Testis (tissue), 3 donors: ENCODE data around the gene ERICH3. TPM values are rescaled to one million over a fixed set of nuclear protein-coding genes. Genes with fewer than 3 reads are reported as not detected.
"Not testable (repeated sequence)": the region's sequence is repeated elsewhere in the genome, so short reads cannot be mapped to it uniquely, and the experiment has no call there.

ENCODE experiments used
- DNase-seq: peaks from one replicate; pipeline ENCODE4 v3.0.0-alpha.2; 2019
- H3K27ac ChIP-seq, 2 donors: fragments of 200-600 bp; sonication (generic); one replicate each; pipeline ENCODE4 v1.5.1; 2019
- H3K27me3 ChIP-seq: fragments of 200-600 bp; sonication (generic); one replicate; pipeline ENCODE4 v1.5.1; 2019
- H3K36me3 ChIP-seq: fragments of 200-600 bp; sonication (generic); one replicate; pipeline ENCODE4 v1.5.1; 2017; ENCODE audit warnings: low read depth; ENCODE audit errors: missing control alignments
- H3K4me1 ChIP-seq: fragments of 200-600 bp; sonication (generic); one replicate; pipeline ENCODE4 v1.5.1; 2019
- H3K4me3 ChIP-seq, 2 donors: fragments of 200-600 bp; sonication (generic); one replicate each; pipeline ENCODE4 v1.5.1; 2017 to 2019
- H3K9me3 ChIP-seq: fragments of 200-600 bp; sonication (generic); one replicate; pipeline ENCODE4 v1.5.1; 2017
- POLR2A ChIP-seq: fragments of 450-650 bp; IDR thresholded peaks from one replicate; pipeline ENCODE4 v1.6.1; 2017; ENCODE audit warnings: antibody characterized with exemption, mild to moderate bottlenecking, moderate library complexity
- WGBS, 2 donors: methylation state at CpG; one replicate each; pipeline ENCODE4 v1.1.5; 2018; 5-methylcytosine and 5-hydroxymethylcytosine counted together
- intact Hi-C: fragments of 100-400 bp; cut with DNase I; formaldehyde crosslinking; loops from one replicate; pipeline ENCODE4 v1.15.1; 2023; ENCODE audit warnings: low total_unique reads
- polyA plus RNA-seq: library from polyadenylated mRNA; stranded (reverse); fragments of 350-450 nt; fragmentation: Illumina TruSeq; extraction: RNeasy Lipid Tissue Mini Kit (QIAGEN cat#74804); gene quantifications from one replicate; pipeline ENCODE4 v1.2.3, GENCODE V29; 2014; ENCODE audit warnings: low read depth, low replicate concordance; ENCODE audit not compliant: insufficient read depth
- total RNA-seq, 2 donors: library from RNA; depleted of rRNA; stranded (reverse); fragments of >200 nt; gene quantifications; one replicate each; pipeline ENCODE4 v1.2.3, GENCODE V29; 2016
- TF ChIP-seq, protein P1 (sequence below), 3 experiments: fragments of 450-650 bp in 2 of 3; fragments of 200-600 bp in 1 of 3; sonication (generic) in 1 of 3; IDR thresholded peaks; one replicate each; pipeline ENCODE4 v1.5.1; 2016 to 2019; ENCODE audit warnings: antibody characterized with exemption in 3 of 3, mild to moderate bottlenecking in 2 of 3, moderate library complexity in 1 of 3

The ERICH3 gene
- total and polyA plus RNA-seq, 3 donors from 2014 or later: 19.5 to 78.8 (median 35.7) TPM

- no peak overlapping the region for H3K4me3 ChIP-seq
Observed at GRCh38 chr1:74674278-74675048, 871 bp upstream of the ERICH3 start.

GRCh38 chr1:74670866-74671265 lies 2.7 kb downstream of the ERICH3 start:
- H3K27me3 ChIP-seq, DNase-seq, H3K4me3 ChIP-seq, H3K9me3 ChIP-seq, H3K36me3 ChIP-seq, H3K27ac ChIP-seq, intact Hi-C loops, H3K4me1 ChIP-seq: not testable (repeated sequence)
- WGBS, 2 donors: 86 to 95% methylated on average over 3 of the region's 3 CpGs

More at GRCh38 chr1:74674278-74675048, 871 bp upstream of the ERICH3 start:
- 58 to 71% methylated on average over 6 of the region's 6 CpGs for WGBS, 2 donors
- intact Hi-C loops: no loop called here
- no peaks in the 10 kb centered on the region for H3K9me3 ChIP-seq
- peaks cover 9% of the 10 kb centered on the region for H3K4me1 ChIP-seq
- DNase-seq: no peak
- H3K36me3 ChIP-seq: no peaks in the 10 kb centered on the region
- no peak overlapping the region for H3K27ac ChIP-seq
- no peak for TF ChIP-seq POLR2A
- TF ChIP-seq, protein P1, sequence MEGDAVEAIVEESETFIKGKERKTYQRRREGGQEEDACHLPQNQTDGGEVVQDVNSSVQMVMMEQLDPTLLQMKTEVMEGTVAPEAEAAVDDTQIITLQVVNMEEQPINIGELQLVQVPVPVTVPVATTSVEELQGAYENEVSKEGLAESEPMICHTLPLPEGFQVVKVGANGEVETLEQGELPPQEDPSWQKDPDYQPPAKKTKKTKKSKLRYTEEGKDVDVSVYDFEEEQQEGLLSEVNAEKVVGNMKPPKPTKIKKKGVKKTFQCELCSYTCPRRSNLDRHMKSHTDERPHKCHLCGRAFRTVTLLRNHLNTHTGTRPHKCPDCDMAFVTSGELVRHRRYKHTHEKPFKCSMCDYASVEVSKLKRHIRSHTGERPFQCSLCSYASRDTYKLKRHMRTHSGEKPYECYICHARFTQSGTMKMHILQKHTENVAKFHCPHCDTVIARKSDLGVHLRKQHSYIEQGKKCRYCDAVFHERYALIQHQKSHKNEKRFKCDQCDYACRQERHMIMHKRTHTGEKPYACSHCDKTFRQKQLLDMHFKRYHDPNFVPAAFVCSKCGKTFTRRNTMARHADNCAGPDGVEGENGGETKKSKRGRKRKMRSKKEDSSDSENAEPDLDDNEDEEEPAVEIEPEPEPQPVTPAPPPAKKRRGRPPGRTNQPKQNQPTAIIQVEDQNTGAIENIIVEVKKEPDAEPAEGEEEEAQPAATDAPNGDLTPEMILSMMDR (IDR thresholded peaks at IDR 0.05): no peak
- no peaks in the 10 kb centered on the region for H3K27me3 ChIP-seq

GRCh38 chr1:74654708-74655107 lies 18.9 kb downstream of the ERICH3 start:
- no peaks in the 10 kb centered on the region for H3K27me3 ChIP-seq
- no peak for DNase-seq
- intact Hi-C loops: no loop called here
- no peak overlapping the region for H3K27ac ChIP-seq
- TF ChIP-seq, protein P1 (IDR thresholded peaks at IDR 0.05): no peak
- TF ChIP-seq POLR2A: no peak
- no peaks in the 10 kb centered on the region for H3K36me3 ChIP-seq
- no peak overlapping the region for H3K4me3 ChIP-seq
- WGBS, 2 donors: 83 to 96% methylated on average over 1 of the region's 1 CpG
- H3K4me1 ChIP-seq: no peaks in the 10 kb centered on the region
- no peaks in the 10 kb centered on the region for H3K9me3 ChIP-seq

DNA sequence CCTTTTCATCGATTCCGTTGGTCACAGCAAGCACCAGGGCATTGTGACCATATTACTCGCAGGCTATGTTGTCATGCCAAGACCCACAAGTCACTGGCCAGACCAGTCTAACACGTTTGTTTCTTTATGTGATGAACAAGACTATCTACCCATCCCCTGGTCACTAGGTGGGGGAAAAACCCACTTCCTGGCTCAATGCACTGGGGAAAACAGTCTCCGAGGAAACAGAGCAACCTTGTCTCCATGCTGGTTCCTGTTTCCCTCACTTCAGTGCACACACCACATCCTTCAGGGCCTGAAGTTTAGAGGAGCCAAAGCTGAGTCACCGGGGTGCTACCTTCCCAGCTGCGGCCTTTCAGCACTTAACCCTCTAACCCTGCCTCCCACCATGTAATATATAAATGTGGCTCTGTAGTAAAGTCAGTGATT lies 20.9 kb downstream of the ERICH3 start:
- TF ChIP-seq, protein P1 (IDR thresholded peaks at IDR 0.05): no peak
- TF ChIP-seq POLR2A: no peak

GRCh38 chr1:74650561-74650960 lies 23.0 kb downstream of the ERICH3 start:
- Histone ChIP-seq H3K4me1 (no peaks in the 10 kb centered on the region), H3K27ac (no peak overlapping the region), H3K4me3 (no peak overlapping the region), H3K36me3 (no peaks in the 10 kb centered on the region), H3K27me3 (no peaks in the 10 kb centered on the region), H3K9me3 (no peaks in the 10 kb centered on the region)
- DNase-seq: no peak
- TF ChIP-seq, protein P1 (IDR thresholded peaks at IDR 0.05): no peak
- TF ChIP-seq POLR2A: no peak
- WGBS, 2 donors: 77 to 90% methylated on average over 4 of the region's 4 CpGs
- intact Hi-C loops: no loop called here

More for the DNA sequence above, 20.9 kb downstream of the ERICH3 start:
- Histone ChIP-seq H3K4me3 (no peak overlapping the region), H3K27me3 (no peaks in the 10 kb centered on the region), H3K4me1 (no peaks in the 10 kb centered on the region), H3K36me3 (no peaks in the 10 kb centered on the region), H3K27ac (no peak overlapping the region), H3K9me3 (no peaks in the 10 kb centered on the region)
- DNase-seq: no peak
- 75 to 80% methylated on average over 7 of the region's 7 CpGs for WGBS, 2 donors
- intact Hi-C loops: no loop called here
